ENCODE results near the gene CCNK. TPM values are rescaled to one million over a fixed set of nuclear protein-coding genes. Genes with fewer than 3 reads are reported as not detected.

Gene CCNK
- total RNA-seq, 2 donors from 2014 or later, result 15.5 to 43.1 TPM

DNA sequence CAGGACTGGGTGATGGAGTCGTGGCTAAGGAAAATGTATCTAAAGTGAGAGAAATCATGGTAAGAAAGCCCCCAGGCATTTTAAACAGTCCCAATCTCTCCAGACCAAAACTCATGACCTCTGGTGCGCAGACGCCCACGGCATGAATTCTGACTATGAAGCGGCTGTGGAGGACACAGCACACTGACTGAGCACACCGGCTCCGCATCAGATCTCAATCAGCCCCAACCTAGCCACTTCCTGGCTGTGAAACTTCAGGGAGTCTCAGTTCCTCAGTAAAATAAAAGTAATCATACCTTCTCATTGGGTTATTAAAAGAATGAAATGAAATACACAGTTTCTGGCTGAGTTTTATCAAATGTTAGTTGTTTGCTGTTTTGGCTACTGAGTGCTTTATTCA, 39.3 kb upstream of the CCNK start:
- DNase-seq (ENCODE audit: low spot score), result no peak
- no peaks in the 10 kb centered on the region for H3K9me3 ChIP-seq
- 92% methylated on average over 7 of the region's 7 CpGs for WGBS
- TF ChIP-seq, protein P1, sequence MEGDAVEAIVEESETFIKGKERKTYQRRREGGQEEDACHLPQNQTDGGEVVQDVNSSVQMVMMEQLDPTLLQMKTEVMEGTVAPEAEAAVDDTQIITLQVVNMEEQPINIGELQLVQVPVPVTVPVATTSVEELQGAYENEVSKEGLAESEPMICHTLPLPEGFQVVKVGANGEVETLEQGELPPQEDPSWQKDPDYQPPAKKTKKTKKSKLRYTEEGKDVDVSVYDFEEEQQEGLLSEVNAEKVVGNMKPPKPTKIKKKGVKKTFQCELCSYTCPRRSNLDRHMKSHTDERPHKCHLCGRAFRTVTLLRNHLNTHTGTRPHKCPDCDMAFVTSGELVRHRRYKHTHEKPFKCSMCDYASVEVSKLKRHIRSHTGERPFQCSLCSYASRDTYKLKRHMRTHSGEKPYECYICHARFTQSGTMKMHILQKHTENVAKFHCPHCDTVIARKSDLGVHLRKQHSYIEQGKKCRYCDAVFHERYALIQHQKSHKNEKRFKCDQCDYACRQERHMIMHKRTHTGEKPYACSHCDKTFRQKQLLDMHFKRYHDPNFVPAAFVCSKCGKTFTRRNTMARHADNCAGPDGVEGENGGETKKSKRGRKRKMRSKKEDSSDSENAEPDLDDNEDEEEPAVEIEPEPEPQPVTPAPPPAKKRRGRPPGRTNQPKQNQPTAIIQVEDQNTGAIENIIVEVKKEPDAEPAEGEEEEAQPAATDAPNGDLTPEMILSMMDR (IDR thresholded peaks at IDR 0.05), result no peak
- TF ChIP-seq POLR2A (IDR thresholded peaks at IDR 0.05) (no peak), POLR2AphosphoS5 (IDR thresholded peaks at IDR 0.05) (no peak)
- intact Hi-C loops (cut with DNase I), result no loop called here
- H3K27ac ChIP-seq, result no peak overlapping the region
- H3K36me3 ChIP-seq, result no peaks in the 10 kb centered on the region
- no peak overlapping the region for H3K4me3 ChIP-seq
- H3K4me1 ChIP-seq (replicated peaks), result no peaks in the 10 kb centered on the region
- H3K27me3 ChIP-seq (replicated peaks; ENCODE audit: insufficient read depth), result no peaks in the 10 kb centered on the region

DNA sequence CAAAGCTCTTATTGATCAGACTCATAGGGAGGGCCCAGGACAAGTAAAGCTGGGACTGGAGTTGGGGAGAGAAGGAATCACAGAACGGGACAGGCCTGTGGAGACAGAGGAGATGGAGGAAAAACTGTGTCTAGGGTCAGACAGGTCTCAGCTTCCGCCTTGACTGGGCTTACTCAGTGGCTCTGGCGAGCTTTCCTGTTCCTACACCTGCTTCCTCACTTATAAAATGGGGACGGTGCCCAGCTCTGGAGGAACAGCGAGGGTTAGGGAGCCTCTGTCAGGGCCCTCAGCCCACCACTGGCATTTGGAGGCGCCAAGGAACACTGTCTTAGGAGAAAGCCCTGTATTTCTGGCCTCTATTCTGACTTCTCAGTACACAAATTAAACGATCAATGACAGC, 35.3 kb upstream of the CCNK start:
- TF ChIP-seq, protein P1 (IDR thresholded peaks at IDR 0.05), result no peak
- TF ChIP-seq POLR2AphosphoS5 (IDR thresholded peaks at IDR 0.05), result no peak
- no peak for TF ChIP-seq POLR2A (IDR thresholded peaks at IDR 0.05)
- H3K36me3 ChIP-seq, result no peaks in the 10 kb centered on the region
- no peak overlapping the region for H3K27ac ChIP-seq
- 87% methylated on average over 7 of the region's 7 CpGs for WGBS
- DNase-seq (ENCODE audit: low spot score), result no peak
- H3K9me3 ChIP-seq, result no peaks in the 10 kb centered on the region
- intact Hi-C loops (cut with DNase I), result no loop called here
- no peaks in the 10 kb centered on the region for H3K4me1 ChIP-seq (replicated peaks)
- H3K4me3 ChIP-seq, result no peak overlapping the region
- no peaks in the 10 kb centered on the region for H3K27me3 ChIP-seq (replicated peaks; ENCODE audit: insufficient read depth)

DNA sequence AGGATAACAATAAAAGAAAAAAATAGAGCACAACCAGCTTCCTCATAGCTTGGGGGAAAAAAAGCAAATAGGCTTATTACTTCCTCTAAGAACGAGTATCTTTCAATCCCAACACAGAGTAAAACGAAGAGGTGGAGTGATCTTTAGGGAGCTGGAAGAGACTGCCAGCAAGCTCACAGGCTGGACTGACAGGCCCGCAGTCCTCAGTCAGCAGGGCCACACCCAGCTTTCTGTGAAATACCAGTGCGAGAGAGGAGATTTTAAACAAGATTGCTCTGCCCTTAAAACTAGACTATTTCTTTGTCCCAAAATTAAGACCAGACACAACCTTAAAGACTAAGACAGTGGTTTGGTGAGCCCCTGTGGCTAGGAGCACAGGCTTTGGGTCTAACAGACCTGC, 33.5 kb upstream of the CCNK start:
- Histone ChIP-seq H3K27ac (no peak overlapping the region), H3K36me3 (no peaks in the 10 kb centered on the region), H3K9me3 (no peaks in the 10 kb centered on the region), H3K27me3 (replicated peaks; ENCODE audit: insufficient read depth) (no peaks in the 10 kb centered on the region), H3K4me1 (replicated peaks) (no peaks in the 10 kb centered on the region), H3K4me3 (no peak overlapping the region)
- no peak for TF ChIP-seq POLR2A (IDR thresholded peaks at IDR 0.05)
- TF ChIP-seq, protein P1 (IDR thresholded peaks at IDR 0.05), result no peak
- no peak for TF ChIP-seq POLR2AphosphoS5 (IDR thresholded peaks at IDR 0.05)
- no peak for DNase-seq (ENCODE audit: low spot score)
- WGBS, result 43% methylated on average over 4 of the region's 4 CpGs
- intact Hi-C loops (cut with DNase I), result no loop called here

DNA sequence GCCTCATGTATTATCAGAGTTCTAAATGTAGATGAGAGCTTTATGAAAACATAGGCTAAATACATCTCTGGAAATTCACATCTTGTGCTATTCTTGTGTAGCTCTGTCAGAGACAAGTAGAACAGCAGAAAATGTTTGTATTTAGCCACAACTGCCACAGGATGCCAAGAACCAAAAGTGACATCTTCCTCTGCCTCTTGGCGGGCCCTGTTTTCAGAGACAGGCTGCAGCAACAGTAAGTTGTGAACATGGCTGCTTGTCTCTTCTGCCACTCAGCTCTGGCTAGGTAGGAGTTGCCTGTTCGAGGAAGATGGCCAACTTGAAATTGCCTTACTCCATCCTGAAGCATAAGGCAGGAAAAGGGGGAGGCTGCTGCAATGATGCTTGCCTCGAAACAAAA, 30.9 kb upstream of the CCNK start:
- intact Hi-C loops (cut with DNase I), result no loop called here
- no peak for DNase-seq (ENCODE audit: low spot score)
- Histone ChIP-seq H3K36me3 (no peaks in the 10 kb centered on the region), H3K27ac (no peak overlapping the region), H3K4me3 (no peak overlapping the region), H3K4me1 (replicated peaks) (no peaks in the 10 kb centered on the region), H3K27me3 (replicated peaks; ENCODE audit: insufficient read depth) (no peaks in the 10 kb centered on the region), H3K9me3 (no peaks in the 10 kb centered on the region)
- TF ChIP-seq POLR2A (IDR thresholded peaks at IDR 0.05) (no peak), POLR2AphosphoS5 (IDR thresholded peaks at IDR 0.05) (no peak)
- TF ChIP-seq, protein P1 (IDR thresholded peaks at IDR 0.05), result no peak
- WGBS, result 86% methylated on average over 3 of the region's 3 CpGs

DNA sequence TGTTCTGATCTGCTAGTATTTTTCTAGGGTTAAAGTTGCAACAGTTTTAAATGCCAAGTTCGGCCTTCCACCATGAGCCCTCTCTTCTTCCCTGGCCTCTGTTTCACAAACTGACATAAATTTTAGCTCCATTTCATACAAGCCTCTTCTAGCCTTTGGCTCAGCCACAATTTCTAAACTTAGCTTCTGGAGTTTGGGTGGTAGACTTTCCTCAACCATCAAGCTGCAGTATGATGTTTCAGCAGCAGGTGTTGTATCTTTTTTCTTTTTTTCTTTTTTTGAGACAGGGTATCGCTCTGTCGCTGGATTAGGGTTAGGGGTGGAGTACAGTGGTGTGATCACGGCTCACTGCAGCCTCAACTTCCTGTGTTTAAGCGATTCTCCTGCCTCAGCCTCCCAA, 30.0 kb upstream of the CCNK start:
- Histone ChIP-seq H3K4me1 (replicated peaks) (no peaks in the 10 kb centered on the region), H3K36me3 (no peaks in the 10 kb centered on the region), H3K27me3 (replicated peaks; ENCODE audit: insufficient read depth) (no peaks in the 10 kb centered on the region), H3K9me3 (no peaks in the 10 kb centered on the region), H3K4me3 (no peak overlapping the region), H3K27ac (no peak overlapping the region)
- DNase-seq (ENCODE audit: low spot score), result no peak
- intact Hi-C loops (cut with DNase I), result no loop called here
- 92% methylated on average over 5 of the region's 5 CpGs for WGBS
- TF ChIP-seq POLR2A (IDR thresholded peaks at IDR 0.05) (no peak), POLR2AphosphoS5 (IDR thresholded peaks at IDR 0.05) (no peak)
- TF ChIP-seq, protein P1 (IDR thresholded peaks at IDR 0.05), result no peak
